ENCODE data around the gene KAT6B.

KAT6B gene

GRCh38 chr10:75068523-75068922, 242.1 kb downstream of the KAT6B start:
- no peak for DNase-seq (ENCODE audit: low read depth)

- no peak for DNase-seq (ENCODE audit: low read depth)
These were observed 244.1 kb downstream of the KAT6B start for GRCh38 chr10:75070476-75070875.

GRCh38 chr10:75070961-75071428, 244.6 kb downstream of the KAT6B start:
- DNase-seq (ENCODE audit: low read depth) = no peak

- DNase-seq (ENCODE audit: low read depth) = no peak
These were observed 245.4 kb downstream of the KAT6B start for GRCh38 chr10:75071756-75072155.

GRCh38 chr10:75072727-75073126, 246.3 kb downstream of the KAT6B start:
- DNase-seq (ENCODE audit: low read depth) = no peak

- DNase-seq (ENCODE audit: low read depth) = no peak
These were observed 247.0 kb downstream of the KAT6B start for GRCh38 chr10:75073442-75073841.

- no peak for DNase-seq (ENCODE audit: low read depth)
These were observed 248.5 kb downstream of the KAT6B start for GRCh38 chr10:75074711-75075445.

- no peak for DNase-seq (ENCODE audit: low read depth)
These were observed 249.9 kb downstream of the KAT6B start for GRCh38 chr10:75076348-75076747.

GRCh38 chr10:75079436-75080083, 253.2 kb downstream of the KAT6B start:
- DNase-seq (ENCODE audit: low read depth) = no peak

- no peak for DNase-seq (ENCODE audit: low read depth)
These were observed 254.2 kb downstream of the KAT6B start for GRCh38 chr10:75080554-75080953.

GRCh38 chr10:75081379-75081778, 255.0 kb downstream of the KAT6B start:
- DNase-seq (ENCODE audit: low read depth) = no peak
